IMR-90 (cell line): Measurements from ENCODE around the gene NBPF3. TPM values are rescaled to one million over a fixed set of nuclear protein-coding genes. Genes with fewer than 3 reads are reported as not detected.

Experiments
- ATAC-seq: fragments of 200-7000 bp; cut with Tn5 transposase; 2 replicates; pipeline ENCODE4 v1.9.1; 2020; ENCODE audit warnings: low read depth, mild to moderate bottlenecking, moderate library complexity
- BruUV-seq: library from RNA; stranded (reverse); fragments of 400-500 nt; replicated peaks from 2 replicates; lab custom pipeline; 2021; lab: Mats Ljungman, UMichigan
- CTCF ChIA-PET: fragments of 300-600 bp; formaldehyde crosslinking; extraction: SDS; loops from one replicate; lab custom pipeline; 2021; ENCODE audit warnings: antibody characterized with exemption; lab: Yijun Ruan, JAX
- POLR2A ChIA-PET: fragments of 300-600 bp; sonication (Branson Sonifier 250); formaldehyde crosslinking; loops from one replicate; lab custom pipeline; 2022; ENCODE audit warnings: antibody characterized with exemption; ENCODE audit not compliant: unreplicated experiment; lab: Charles Lee
- DNase-seq: peaks from one replicate; pipeline ENCODE4 v3.0.0; 2013
- H2AFZ ChIP-seq: replicated peaks from 2 replicates; pipeline ENCODE3; 2013; ENCODE audit warnings: low read length, mild to moderate bottlenecking; ENCODE audit not compliant: poor library complexity
- H2AK5ac ChIP-seq: 2 replicates; pipeline ENCODE4 v1.6.1; 2013; ENCODE audit warnings: low read depth, low read length, inconsistent platforms
- H2AK9ac ChIP-seq: replicated peaks from 2 replicates; pipeline ENCODE3; 2013; ENCODE audit warnings: mild to moderate bottlenecking, low read depth, low read length, moderate library complexity; ENCODE audit not compliant: poor library complexity
- H2BK120ac ChIP-seq: 2 replicates; pipeline ENCODE4 v1.6.1; 2013; ENCODE audit warnings: low read depth, low read length, inconsistent platforms
- H2BK15ac ChIP-seq: 3 replicates; pipeline ENCODE4 v1.6.1; 2013; ENCODE audit warnings: low read depth, low read length, inconsistent platforms
- H2BK20ac ChIP-seq: 2 replicates; pipeline ENCODE4 v1.6.1; 2013; ENCODE audit warnings: low read depth, mild to moderate bottlenecking, inconsistent platforms, low read length, moderate library complexity
- H2BK5ac ChIP-seq: 2 replicates; pipeline ENCODE4 v1.6.1; 2013; ENCODE audit warnings: mild to moderate bottlenecking, low read depth, low read length, inconsistent platforms; ENCODE audit not compliant: poor library complexity, severe bottlenecking
- H3K14ac ChIP-seq: replicated peaks from 2 replicates; pipeline ENCODE4 v1.6.1; 2013; ENCODE audit warnings: low read depth, low read length, inconsistent platforms
- H3K18ac ChIP-seq: 2 replicates; pipeline ENCODE4 v1.6.1; 2013; ENCODE audit warnings: low read depth, low read length, control low read depth
- H3K23ac ChIP-seq: 2 replicates; pipeline ENCODE4 v1.6.1; 2013; ENCODE audit warnings: low read depth, low read length, inconsistent platforms
- H3K27ac ChIP-seq: 2 replicates; pipeline ENCODE4 v1.5.1; 2013; ENCODE audit warnings: mild to moderate bottlenecking, control low read depth, low read length; ENCODE audit not compliant: insufficient read depth
- H3K27me3 ChIP-seq: 2 replicates; pipeline ENCODE4 v1.6.1; 2013; ENCODE audit warnings: low read length; ENCODE audit not compliant: control insufficient read depth, insufficient read depth
- H3K36me3 ChIP-seq: 2 replicates; pipeline ENCODE4 v1.6.1; 2013; ENCODE audit warnings: low read length, mixed read lengths; ENCODE audit not compliant: control insufficient read depth, insufficient read depth
- H3K4ac ChIP-seq: 2 replicates; pipeline ENCODE4 v1.6.1; 2013; ENCODE audit warnings: low read depth, low read length, inconsistent platforms
- H3K4me1 ChIP-seq: 2 replicates; pipeline ENCODE4 v1.6.1; 2013; ENCODE audit warnings: low read length, mixed read lengths; ENCODE audit not compliant: control insufficient read depth, insufficient read depth
- H3K4me2 ChIP-seq: 2 replicates; pipeline ENCODE4 v1.6.1; 2013; ENCODE audit warnings: low read depth, mild to moderate bottlenecking, control low read depth, low read length, moderate library complexity
- H3K4me3 ChIP-seq: 2 replicates; pipeline ENCODE4 v1.5.1; 2013; ENCODE audit warnings: low read depth, mild to moderate bottlenecking, control low read depth, low read length, moderate library complexity; ENCODE audit not compliant: insufficient read depth
- H3K56ac ChIP-seq: 2 replicates; pipeline ENCODE4 v1.6.1; 2013; ENCODE audit warnings: low read length, inconsistent platforms; ENCODE audit not compliant: insufficient read depth; ENCODE audit errors: extremely low read depth
- H3K79me1 ChIP-seq, 2 experiments: 2 replicates each; pipeline ENCODE4 v1.6.1; 2013; ENCODE audit warnings: low read length in 2 of 2, inconsistent platforms in 1 of 2, low read depth in 1 of 2
- H3K9ac ChIP-seq: 2 replicates; pipeline ENCODE4 v1.6.1; 2013; ENCODE audit warnings: low read depth, low read length, control low read depth
- H3K9me1 ChIP-seq: 2 replicates; pipeline ENCODE4 v1.6.1; 2013; ENCODE audit warnings: low read length, inconsistent platforms; ENCODE audit not compliant: insufficient read depth
- H3K9me3 ChIP-seq: 2 replicates; pipeline ENCODE4 v1.6.1; 2013; ENCODE audit warnings: low read length; ENCODE audit not compliant: control insufficient read depth, insufficient read depth
- H4K20me1 ChIP-seq: 2 replicates; pipeline ENCODE4 v1.6.1; 2013; ENCODE audit warnings: low read length, inconsistent platforms; ENCODE audit not compliant: insufficient read depth
- H4K5ac ChIP-seq: 2 replicates; pipeline ENCODE4 v1.6.1; 2013; ENCODE audit warnings: mild to moderate bottlenecking, low read depth, low read length, control low read depth
- H4K8ac ChIP-seq, 2 experiments: 2 replicates each; pipeline ENCODE4 v1.6.1; 2013; ENCODE audit warnings: low read depth in 2 of 2, low read length in 2 of 2, control low read depth in 1 of 2, inconsistent platforms in 1 of 2
- H4K91ac ChIP-seq: 2 replicates; pipeline ENCODE4 v1.6.1; 2013; ENCODE audit warnings: low read depth, low read length, inconsistent platforms; ENCODE audit not compliant: insufficient read depth
- BHLHE40 ChIP-seq: fragments of 150-350 bp; IDR thresholded peaks from 2 replicates; pipeline ENCODE4 v1.6.1; 2016; ENCODE audit warnings: mild to moderate bottlenecking, low read depth, low read length
- CEBPB ChIP-seq: IDR thresholded peaks from 2 replicates; pipeline ENCODE4 v1.6.1; 2012; ENCODE audit warnings: low read depth, low read length, improper control_type of control experiment
- CHD1 ChIP-seq: IDR thresholded peaks from 2 replicates; pipeline ENCODE4 v1.6.1; 2012; ENCODE audit warnings: low read depth, low read length, improper control_type of control experiment
- FOS ChIP-seq: fragments of 150-350 bp; IDR thresholded peaks from 2 replicates; pipeline ENCODE4 v1.6.1; 2016; ENCODE audit warnings: low read depth, low read length
- MAFK ChIP-seq: IDR thresholded peaks from 2 replicates; pipeline ENCODE4 v1.6.1; 2012; ENCODE audit warnings: low read depth, low read length, improper control_type of control experiment
- MAZ ChIP-seq: IDR thresholded peaks from 2 replicates; pipeline ENCODE4 v1.6.1; 2012; ENCODE audit warnings: low read depth, mild to moderate bottlenecking, low read length, improper control_type of control experiment, moderate library complexity, borderline replicate concordance
- MXI1 ChIP-seq: IDR thresholded peaks from 2 replicates; pipeline ENCODE4 v1.6.1; 2012; ENCODE audit warnings: low read depth, mild to moderate bottlenecking, low read length, moderate library complexity, borderline replicate concordance
- NFE2L2 ChIP-seq: fragments of 150-350 bp; IDR thresholded peaks from 2 replicates; pipeline ENCODE4 v1.6.1; 2016; ENCODE audit warnings: low read depth, mild to moderate bottlenecking, low read length
- POLR2A ChIP-seq: IDR thresholded peaks from 2 replicates; pipeline ENCODE4 v1.6.1; 2012; ENCODE audit warnings: mild to moderate bottlenecking, low read depth, low read length
- RAD21 ChIP-seq: IDR thresholded peaks from 2 replicates; pipeline ENCODE4 v1.6.1; 2012; ENCODE audit warnings: low read length, improper control_type of control experiment
- RCOR1 ChIP-seq: IDR thresholded peaks from 2 replicates; pipeline ENCODE4 v1.6.1; 2012; ENCODE audit warnings: mild to moderate bottlenecking, low read length, improper control_type of control experiment; ENCODE audit not compliant: insufficient replicate concordance
- RFX5 ChIP-seq: IDR thresholded peaks from 2 replicates; pipeline ENCODE4 v1.8.0; 2012; ENCODE audit warnings: low read depth, mild to moderate bottlenecking, low read length, moderate library complexity
- SMC3 ChIP-seq: fragments of 150-350 bp; IDR thresholded peaks from 2 replicates; pipeline ENCODE4 v1.6.1; 2016; ENCODE audit warnings: low read depth, mild to moderate bottlenecking, antibody characterized with exemption, low read length, moderate library complexity
- WGBS, 2 experiments: methylation state at CpG; one replicate each; pipeline versions ENCODE4 v1.1.5 to v1.1.7; 2013; ENCODE audit warnings: missing lambda C conversion rate in 2 of 2; ENCODE audit not compliant: insufficient read length in 1 of 2; ENCODE audit errors: extremely low coverage in 2 of 2; 5-methylcytosine and 5-hydroxymethylcytosine counted together
- dilution Hi-C: fragments of 300-500 bp; cut with HindIII; formaldehyde crosslinking; loops from one replicate; pipeline ENCODE4 v1.14.3; 2018; ENCODE audit warnings: low sequenced_read_pairs; ENCODE audit not compliant: unreplicated experiment
- in situ Hi-C: fragments of 300-500 bp; cut with MboI; formaldehyde crosslinking; loops from 3 replicates; pipeline ENCODE4 v1.14.3; 2019; ENCODE audit warnings: low sequenced_read_pairs, inconsistent platforms, mixed read lengths
- intact Hi-C: fragments of 100-400 bp; cut with micrococcal nuclease; formaldehyde crosslinking; loops from 2 replicates; pipeline ENCODE4 v1.10.0; 2022
- polyA plus RNA-seq, 3 experiments: library from polyadenylated mRNA; depleted of rRNA; stranded (reverse); fragments of >200 nt; gene quantifications; 2 replicates each; pipeline ENCODE4 v1.2.3, GENCODE V29; 2012; ENCODE audit warnings: low replicate concordance in 1 of 3
- total RNA-seq: library from RNA; depleted of rRNA; stranded (reverse); fragments of >200 nt; gene quantifications from 2 replicates; pipeline ENCODE4 v1.2.3, GENCODE V29; 2012
- TF ChIP-seq, protein P1 (sequence below): fragments of 150-350 bp; IDR thresholded peaks from 2 replicates; pipeline ENCODE4 v1.6.1; 2016; ENCODE audit warnings: low read depth, mild to moderate bottlenecking, low read length, moderate library complexity, borderline replicate concordance
- TF ChIP-seq, protein P2 (sequence below): fragments of 150-350 bp; IDR thresholded peaks from 2 replicates; pipeline ENCODE4 v1.6.1; 2017; ENCODE audit warnings: mild to moderate bottlenecking, antibody characterized with exemption, low read length, low read depth
- TF ChIP-seq, protein P3 (sequence below): conservative IDR thresholded peaks from 2 replicates; pipeline ENCODE4 v1.5.1; 2012; ENCODE audit warnings: mild to moderate bottlenecking, low read depth, low read length, improper control_type of control experiment

Gene NBPF3
- total and polyA plus RNA-seq, 2 of the 4 experiments (the other 2 are of a cell fraction) = 8.7 to 18.8 TPM

DNA sequence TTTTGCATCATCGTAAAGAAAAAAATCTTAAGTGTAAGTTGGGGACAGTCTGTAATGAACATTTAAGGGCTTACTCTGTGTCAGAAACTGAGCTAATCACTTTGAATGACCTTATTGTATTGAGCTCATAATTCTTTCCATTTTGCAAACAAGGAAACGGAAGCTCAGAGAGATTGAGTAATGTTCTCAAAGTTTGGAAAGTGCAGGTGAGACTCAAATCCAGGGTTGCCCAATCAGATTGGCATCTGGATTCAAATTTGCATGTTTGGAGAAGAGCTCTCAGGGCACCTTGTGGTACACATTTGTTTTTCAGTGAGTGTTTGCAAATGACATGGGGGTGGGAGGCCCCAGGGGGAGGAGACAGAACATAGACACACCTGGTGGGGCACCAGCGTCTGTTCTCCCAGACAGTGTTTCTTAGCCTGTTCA is 77.2 kb downstream of the NBPF3 start:
- no peak overlapping the region for H3K56ac ChIP-seq
- H3K4me3 ChIP-seq = no peak overlapping the region
- H3K4me1 ChIP-seq = peaks cover 2% of the 10 kb centered on the region; the same call in 1 of the 2 replicates
- no peak overlapping the region for H2BK5ac ChIP-seq
- H3K4ac ChIP-seq = no peak overlapping the region
- H2AK9ac ChIP-seq = no peak overlapping the region
- H4K5ac ChIP-seq = no peak overlapping the region
- no peaks in the 10 kb centered on the region for H3K9me1 ChIP-seq
- WGBS, 2 experiments = 100% methylated on average over 2 of the region's 3 CpGs; no CpG with 5 or more reads in 1 of the 2 experiments
- no peak overlapping the region for H3K9ac ChIP-seq
- no peak overlapping the region for H3K18ac ChIP-seq
- no peak overlapping the region for H2AK5ac ChIP-seq
- dilution Hi-C loops (no loop called here), in situ Hi-C loops (no loop called here), intact Hi-C loops (no loop called here)
- H3K4me2 ChIP-seq = no peak overlapping the region
- H4K20me1 ChIP-seq = no peaks in the 10 kb centered on the region
- DNase-seq (no peak), ATAC-seq (no peak)
- H3K36me3 ChIP-seq = no peaks in the 10 kb centered on the region
- H2BK20ac ChIP-seq = no peak overlapping the region
- peaks cover 4% of the 10 kb centered on the region; the same call in 1 of the 2 replicates for H3K27me3 ChIP-seq
- no peak overlapping the region for H4K8ac ChIP-seq
- no peak overlapping the region for H2AFZ ChIP-seq
- H2BK120ac ChIP-seq = no peak overlapping the region
- BruUV-seq = no TSS peak
- H3K79me1 ChIP-seq = no peaks in the 10 kb centered on the region
- no peak overlapping the region for H3K23ac ChIP-seq
- H2BK15ac ChIP-seq = no peak overlapping the region
- CTCF ChIA-PET = no interaction called here
- no peak overlapping the region for H3K14ac ChIP-seq
- TF ChIP-seq BHLHE40 (no peak), RCOR1 (no peak), MXI1 (no peak), FOS (no peak), POLR2A (no peak), CHD1 (no peak), MAZ (no peak), RFX5 (no peak), SMC3 (no peak), RAD21 (no peak), CEBPB (no peak), MAFK (no peak), NFE2L2 (no peak)
- TF ChIP-seq, protein P1, sequence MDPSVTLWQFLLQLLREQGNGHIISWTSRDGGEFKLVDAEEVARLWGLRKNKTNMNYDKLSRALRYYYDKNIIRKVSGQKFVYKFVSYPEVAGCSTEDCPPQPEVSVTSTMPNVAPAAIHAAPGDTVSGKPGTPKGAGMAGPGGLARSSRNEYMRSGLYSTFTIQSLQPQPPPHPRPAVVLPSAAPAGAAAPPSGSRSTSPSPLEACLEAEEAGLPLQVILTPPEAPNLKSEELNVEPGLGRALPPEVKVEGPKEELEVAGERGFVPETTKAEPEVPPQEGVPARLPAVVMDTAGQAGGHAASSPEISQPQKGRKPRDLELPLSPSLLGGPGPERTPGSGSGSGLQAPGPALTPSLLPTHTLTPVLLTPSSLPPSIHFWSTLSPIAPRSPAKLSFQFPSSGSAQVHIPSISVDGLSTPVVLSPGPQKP = no peak
- TF ChIP-seq, protein P2, sequence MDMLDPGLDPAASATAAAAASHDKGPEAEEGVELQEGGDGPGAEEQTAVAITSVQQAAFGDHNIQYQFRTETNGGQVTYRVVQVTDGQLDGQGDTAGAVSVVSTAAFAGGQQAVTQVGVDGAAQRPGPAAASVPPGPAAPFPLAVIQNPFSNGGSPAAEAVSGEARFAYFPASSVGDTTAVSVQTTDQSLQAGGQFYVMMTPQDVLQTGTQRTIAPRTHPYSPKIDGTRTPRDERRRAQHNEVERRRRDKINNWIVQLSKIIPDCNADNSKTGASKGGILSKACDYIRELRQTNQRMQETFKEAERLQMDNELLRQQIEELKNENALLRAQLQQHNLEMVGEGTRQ = no peak
- TF ChIP-seq, protein P3, sequence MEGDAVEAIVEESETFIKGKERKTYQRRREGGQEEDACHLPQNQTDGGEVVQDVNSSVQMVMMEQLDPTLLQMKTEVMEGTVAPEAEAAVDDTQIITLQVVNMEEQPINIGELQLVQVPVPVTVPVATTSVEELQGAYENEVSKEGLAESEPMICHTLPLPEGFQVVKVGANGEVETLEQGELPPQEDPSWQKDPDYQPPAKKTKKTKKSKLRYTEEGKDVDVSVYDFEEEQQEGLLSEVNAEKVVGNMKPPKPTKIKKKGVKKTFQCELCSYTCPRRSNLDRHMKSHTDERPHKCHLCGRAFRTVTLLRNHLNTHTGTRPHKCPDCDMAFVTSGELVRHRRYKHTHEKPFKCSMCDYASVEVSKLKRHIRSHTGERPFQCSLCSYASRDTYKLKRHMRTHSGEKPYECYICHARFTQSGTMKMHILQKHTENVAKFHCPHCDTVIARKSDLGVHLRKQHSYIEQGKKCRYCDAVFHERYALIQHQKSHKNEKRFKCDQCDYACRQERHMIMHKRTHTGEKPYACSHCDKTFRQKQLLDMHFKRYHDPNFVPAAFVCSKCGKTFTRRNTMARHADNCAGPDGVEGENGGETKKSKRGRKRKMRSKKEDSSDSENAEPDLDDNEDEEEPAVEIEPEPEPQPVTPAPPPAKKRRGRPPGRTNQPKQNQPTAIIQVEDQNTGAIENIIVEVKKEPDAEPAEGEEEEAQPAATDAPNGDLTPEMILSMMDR = no peak
- no peaks in the 10 kb centered on the region for H3K9me3 ChIP-seq
- POLR2A ChIA-PET = no interaction called here
- H3K27ac ChIP-seq = no peak overlapping the region
- no peak overlapping the region for H4K91ac ChIP-seq
